Measurements from ENCODE around the gene PTPRD.

The PTPRD gene

GRCh38 chr9:10604927-10605326, 7.9 kb downstream of the PTPRD start:
- no peaks in the 10 kb centered on the region for H3K9me3 ChIP-seq (ENCODE audit: control insufficient read depth, insufficient read depth, low read length)
- H3K79me2 ChIP-seq (ENCODE audit: control insufficient read depth, low read length), result no peaks in the 10 kb centered on the region
- H3K27ac ChIP-seq (ENCODE audit: low read depth, low read length), result no peak overlapping the region
- no peaks in the 10 kb centered on the region for H3K36me3 ChIP-seq (ENCODE audit: control insufficient read depth, low read length)
- no peaks in the 10 kb centered on the region for H3F3A ChIP-seq (ENCODE audit: control insufficient read depth, insufficient read depth)
- no peaks in the 10 kb centered on the region for H3K27me3 ChIP-seq (ENCODE audit: control insufficient read depth, low read length)
- no peaks in the 10 kb centered on the region for H3K4me1 ChIP-seq (ENCODE audit: control insufficient read depth, low read length)
- H3K4me3 ChIP-seq (ENCODE audit: low read length), result no peak overlapping the region
- no peaks in the 10 kb centered on the region for H3K9me2 ChIP-seq (replicated peaks; ENCODE audit: control insufficient read depth, low read length)
- TF ChIP-seq CTCF (IDR thresholded peaks at IDR 0.05; ENCODE audit: low read depth, low read length, poor library complexity, severe bottlenecking) (no peak), EZH2phosphoT487 (IDR thresholded peaks at IDR 0.05; ENCODE audit: borderline replicate concordance, low read length) (no peak)
- H4K20me1 ChIP-seq (ENCODE audit: control insufficient read depth, insufficient read depth, low read depth, low read length), result no peaks in the 10 kb centered on the region
- H3K4me2 ChIP-seq (ENCODE audit: low read length), result no peak overlapping the region

- no peaks in the 10 kb centered on the region for H3K9me3 ChIP-seq (ENCODE audit: control insufficient read depth, insufficient read depth, low read length)
- no peaks in the 10 kb centered on the region for H3K36me3 ChIP-seq (ENCODE audit: control insufficient read depth, low read length)
Observed at GRCh38 chr9:10597801-10598200, 15.0 kb downstream of the PTPRD start.

GRCh38 chr9:10594482-10594881, 18.3 kb downstream of the PTPRD start:
- no peaks in the 10 kb centered on the region for H4K20me1 ChIP-seq (ENCODE audit: control insufficient read depth, insufficient read depth, low read depth, low read length)
- no peaks in the 10 kb centered on the region for H3K36me3 ChIP-seq (ENCODE audit: control insufficient read depth, low read length)
- TF ChIP-seq CTCF (IDR thresholded peaks at IDR 0.05; ENCODE audit: low read depth, low read length, poor library complexity, severe bottlenecking), result no peak
- TF ChIP-seq EZH2phosphoT487 (IDR thresholded peaks at IDR 0.05; ENCODE audit: borderline replicate concordance, low read length), result no peak
- H3F3A ChIP-seq (ENCODE audit: control insufficient read depth, insufficient read depth), result no peaks in the 10 kb centered on the region
- H3K4me2 ChIP-seq (ENCODE audit: low read length), result no peak overlapping the region
- no peak overlapping the region for H3K4me3 ChIP-seq (ENCODE audit: low read length)
- H3K9me2 ChIP-seq (replicated peaks; ENCODE audit: control insufficient read depth, low read length), result no peaks in the 10 kb centered on the region; the same call in 1 of the 2 replicates
- no peaks in the 10 kb centered on the region for H3K4me1 ChIP-seq (ENCODE audit: control insufficient read depth, low read length)
- H3K9me3 ChIP-seq (ENCODE audit: control insufficient read depth, insufficient read depth, low read length), result no peaks in the 10 kb centered on the region; the same call in 1 of the 2 replicates
- no peaks in the 10 kb centered on the region for H3K27me3 ChIP-seq (ENCODE audit: control insufficient read depth, low read length)
- no peaks in the 10 kb centered on the region for H3K79me2 ChIP-seq (ENCODE audit: control insufficient read depth, low read length)
- no peak overlapping the region for H3K27ac ChIP-seq (ENCODE audit: low read depth, low read length)

More at GRCh38 chr9:10597801-10598200, 15.0 kb downstream of the PTPRD start:
- no peaks in the 10 kb centered on the region for H3F3A ChIP-seq (ENCODE audit: control insufficient read depth, insufficient read depth)
- H3K9me2 ChIP-seq (replicated peaks; ENCODE audit: control insufficient read depth, low read length), result no peaks in the 10 kb centered on the region; the same call in 1 of the 2 replicates
- H3K4me1 ChIP-seq (ENCODE audit: control insufficient read depth, low read length), result no peaks in the 10 kb centered on the region
- no peaks in the 10 kb centered on the region for H3K27me3 ChIP-seq (ENCODE audit: control insufficient read depth, low read length)
- no peak overlapping the region for H3K4me3 ChIP-seq (ENCODE audit: low read length)
- H3K4me2 ChIP-seq (ENCODE audit: low read length), result no peak overlapping the region
- TF ChIP-seq CTCF (IDR thresholded peaks at IDR 0.05; ENCODE audit: low read depth, low read length, poor library complexity, severe bottlenecking), result no peak
- TF ChIP-seq EZH2phosphoT487 (IDR thresholded peaks at IDR 0.05; ENCODE audit: borderline replicate concordance, low read length), result no peak
- no peaks in the 10 kb centered on the region for H4K20me1 ChIP-seq (ENCODE audit: control insufficient read depth, insufficient read depth, low read depth, low read length)
- H3K27ac ChIP-seq (ENCODE audit: low read depth, low read length), result no peak overlapping the region
- H3K79me2 ChIP-seq (ENCODE audit: control insufficient read depth, low read length), result no peaks in the 10 kb centered on the region

Data from DOHH2 (cell line).